Stimulated activated CD8-positive, alpha-beta memory T cell treated with anti-CD3 and anti-CD28 coated beads, Interleukin-4, amount 100 ng/mL, for 24 hours (primary cell): ENCODE results near the gene MYL7.
"Not testable (repeated sequence)": the region's sequence is repeated elsewhere in the genome, so short reads cannot be mapped to it uniquely, and the experiment has no call there.

Source experiments
- DNase-seq: peaks from one replicate; pipeline ENCODE4 v3.0.0-alpha.2; 2020; ENCODE audit warnings: low read depth

The MYL7 gene, protein sequence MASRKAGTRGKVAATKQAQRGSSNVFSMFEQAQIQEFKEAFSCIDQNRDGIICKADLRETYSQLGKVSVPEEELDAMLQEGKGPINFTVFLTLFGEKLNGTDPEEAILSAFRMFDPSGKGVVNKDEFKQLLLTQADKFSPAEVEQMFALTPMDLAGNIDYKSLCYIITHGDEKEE

DNA sequence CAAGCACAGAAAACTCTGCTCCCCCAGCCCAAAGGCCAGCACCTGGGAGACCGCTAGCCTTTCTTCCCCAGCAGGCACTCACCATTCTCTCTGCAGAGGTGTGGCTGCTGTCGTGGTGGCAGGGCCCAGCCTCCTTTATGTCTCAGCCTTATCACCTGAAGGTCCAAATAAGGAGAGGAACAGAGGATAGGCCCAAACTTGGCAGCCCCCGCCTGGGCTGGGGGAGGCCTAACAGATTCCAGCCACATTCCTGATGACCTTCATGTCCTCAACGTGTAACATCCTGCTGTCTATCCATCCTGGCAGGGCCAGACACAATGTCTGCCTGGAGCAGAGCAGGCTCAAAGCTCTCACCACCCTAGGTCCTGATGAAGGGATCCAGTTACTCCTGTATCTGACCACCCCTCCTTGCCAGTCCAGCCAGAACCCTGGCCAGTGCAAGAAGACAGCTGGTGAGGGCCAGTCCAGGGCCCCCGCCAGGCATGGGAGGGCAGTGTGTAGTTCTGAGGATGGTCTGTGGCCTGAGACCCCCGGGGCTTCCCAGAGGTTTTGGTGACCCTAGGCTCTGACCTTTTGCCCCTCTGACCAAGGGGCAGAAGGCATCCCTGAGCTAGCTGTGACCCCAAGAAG, at the start of gene MYL7:
Gene MYL7 (minus strand): TSS at position 112 of the 630 bp plus-strand sequence. CDS start 27 bp downstream, at position 85.
- DNase-seq = no peak

DNA sequence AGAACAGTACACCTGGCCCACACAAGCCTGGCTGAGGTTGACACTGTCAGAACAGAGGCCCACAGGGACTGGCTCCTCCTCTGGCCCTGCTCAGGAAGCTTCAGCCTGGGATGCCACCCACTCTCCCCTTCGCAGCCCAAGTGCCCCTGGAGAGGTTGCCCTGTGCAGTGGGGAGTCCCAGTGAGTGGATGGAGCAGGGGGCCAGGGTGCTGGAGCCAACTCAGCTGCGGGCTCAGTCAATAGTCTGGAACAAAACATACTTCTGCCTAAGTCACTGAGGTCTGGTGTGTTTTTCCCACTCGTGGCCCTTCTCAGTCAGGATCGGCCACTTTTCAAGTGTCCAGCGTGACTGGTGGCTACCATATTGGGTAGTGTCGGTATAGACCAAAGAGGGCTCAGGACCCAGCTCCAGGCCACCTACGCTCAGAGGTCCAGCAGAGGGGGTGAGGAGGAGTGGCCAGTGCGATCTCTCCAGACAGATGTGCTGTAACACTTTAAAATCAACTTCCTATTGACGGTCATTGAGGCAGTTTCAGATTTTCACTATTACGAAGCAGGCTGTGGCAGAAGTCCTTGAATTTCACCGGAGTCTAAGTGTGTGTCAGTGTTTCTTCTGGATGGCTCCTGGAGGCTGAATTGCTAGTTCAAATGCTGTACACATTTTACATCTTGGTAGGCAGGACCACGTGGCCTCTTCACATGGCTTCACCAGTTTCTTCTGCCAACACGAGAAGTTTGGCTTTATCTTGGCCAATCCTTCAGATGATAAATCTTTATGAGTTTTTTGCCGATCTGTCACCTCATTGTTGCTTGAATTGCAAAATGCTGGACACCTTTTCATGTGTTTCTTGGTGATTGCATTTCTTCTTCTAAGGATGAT, 49.1 kb upstream of the MYL7 start:
- DNase-seq = no peak

DNA sequence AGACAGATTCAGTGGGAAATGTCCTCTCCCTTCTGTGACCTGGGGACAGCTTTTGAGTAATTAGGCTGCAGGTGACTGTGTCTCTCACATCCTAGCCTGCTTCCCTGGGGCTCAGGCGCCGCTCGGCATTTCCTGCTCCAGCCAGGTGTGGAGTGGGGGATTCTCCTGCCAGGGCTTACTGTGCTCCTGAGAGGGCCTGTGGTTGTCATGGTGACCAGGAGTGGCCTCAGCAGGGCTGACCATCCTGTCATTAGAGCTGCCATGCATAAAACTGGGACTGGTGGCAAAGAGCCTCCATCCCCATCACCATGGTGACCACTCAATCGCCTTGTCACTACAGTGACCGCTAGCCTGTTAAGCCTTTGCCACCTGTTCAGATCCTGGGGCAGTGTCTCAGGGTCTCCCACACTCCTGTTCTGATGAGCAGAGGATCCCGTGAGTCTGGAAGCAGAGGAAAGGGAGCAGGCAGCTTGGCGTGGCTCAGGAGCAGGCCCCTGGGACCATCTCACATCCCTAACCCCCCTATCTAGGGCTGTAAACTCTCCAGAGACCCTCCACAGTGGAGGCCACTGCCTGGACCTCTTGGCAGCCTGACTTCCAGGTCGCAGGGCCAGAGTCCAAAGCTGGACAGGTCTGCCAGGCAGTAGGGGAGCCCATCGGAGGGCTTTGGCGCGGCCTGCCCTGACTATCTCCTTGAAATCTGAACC, 48.3 kb upstream of the MYL7 start, which contains the start of gene GCK:
Gene GCK (minus strand): TSS at position 154 of the 707 bp plus-strand sequence. CDS start 486 bp downstream, outside the sequence.
- DNase-seq = no peak

DNA sequence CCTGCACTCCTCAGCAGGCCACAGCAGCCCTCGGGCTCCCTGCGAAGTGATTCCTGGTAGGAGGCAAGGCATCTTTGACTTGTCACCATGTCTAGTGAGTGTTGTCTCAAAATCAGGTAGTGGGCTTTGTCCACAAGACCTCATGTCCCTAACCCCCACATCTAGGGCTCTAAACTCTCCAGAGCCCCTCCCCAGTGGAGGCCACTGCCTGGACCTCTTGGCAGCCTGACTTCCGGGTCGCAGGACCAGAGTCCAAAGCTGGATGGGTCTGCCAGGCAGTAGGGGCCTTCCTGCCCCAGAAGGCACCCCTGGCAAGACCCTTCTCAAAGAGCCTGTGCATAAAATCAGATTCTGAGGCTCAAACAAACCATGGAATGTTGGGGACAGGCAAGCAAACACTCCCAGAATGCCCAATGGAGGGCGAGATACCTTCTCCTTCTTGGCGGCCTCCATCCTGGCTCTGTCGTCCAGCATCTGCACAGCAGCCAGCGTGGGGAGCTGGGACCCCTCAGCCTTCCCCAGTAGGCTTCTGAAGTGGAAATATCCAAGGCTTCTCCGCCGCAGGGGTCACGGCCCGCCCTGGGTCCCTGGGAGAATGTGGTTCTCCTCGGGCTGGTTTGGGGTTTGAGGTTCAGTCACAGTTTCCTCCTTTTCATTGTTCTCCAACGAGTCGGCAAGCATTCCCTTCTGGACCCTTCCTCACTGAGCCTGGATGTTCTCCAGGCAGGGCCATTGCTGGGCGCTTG, 47.5 kb upstream of the MYL7 start:
- DNase-seq = no peak

DNA sequence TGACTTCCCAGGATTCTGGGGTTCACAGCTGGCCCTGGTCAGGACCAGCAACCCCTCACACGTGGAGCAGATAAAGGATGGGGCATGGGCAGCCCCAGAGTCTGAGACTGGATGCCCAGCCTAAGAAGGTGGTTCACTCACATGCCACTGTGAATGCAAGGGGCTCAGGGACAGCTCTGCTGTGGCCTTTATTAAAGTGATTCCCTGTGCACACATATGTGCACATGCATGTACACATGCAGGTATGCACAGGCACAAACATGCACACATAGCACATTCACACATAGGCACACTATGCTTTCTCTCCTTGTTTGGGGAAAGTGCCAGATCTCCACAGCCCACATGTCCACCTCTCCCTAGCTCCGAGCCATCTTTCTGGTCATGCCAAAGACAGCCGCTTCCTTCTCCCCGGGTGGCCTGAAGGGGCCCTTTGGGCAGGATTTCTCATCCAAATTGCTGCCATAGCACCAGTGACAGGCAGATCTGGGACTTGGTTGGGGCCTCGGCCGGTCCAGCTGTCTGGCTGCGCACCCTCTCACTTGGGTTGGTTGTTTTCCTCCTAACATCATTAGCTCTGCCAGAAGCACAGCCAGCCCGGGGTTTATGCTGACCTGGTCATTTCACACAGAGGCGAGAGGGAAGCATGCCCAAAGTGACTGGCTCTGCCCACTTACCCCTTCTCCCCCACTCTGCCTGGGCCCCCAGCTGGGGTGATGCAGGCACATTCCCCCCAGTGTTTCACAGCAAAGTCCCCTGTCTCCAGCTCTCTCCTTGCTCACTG, 46.7 kb upstream of the MYL7 start:
- no peak for DNase-seq

DNA sequence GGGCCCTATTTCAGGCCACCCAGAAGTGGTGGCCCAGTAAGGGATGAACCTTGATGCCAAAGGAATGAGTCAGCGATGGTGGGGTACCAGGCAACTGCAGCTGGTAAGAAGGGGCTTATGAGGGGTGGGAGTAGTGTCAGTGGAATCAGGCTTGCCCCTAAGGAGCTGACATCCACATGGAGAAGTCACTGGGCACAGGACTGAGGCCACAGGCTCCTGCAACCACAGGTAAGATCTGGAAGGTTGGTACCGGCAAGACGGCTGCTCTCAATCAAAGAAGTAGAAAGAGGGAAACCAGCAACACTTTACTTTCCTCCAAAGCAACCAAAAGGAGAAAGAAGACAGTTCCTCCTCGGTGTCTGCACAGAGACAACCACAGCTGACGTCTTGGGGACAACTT, 45.6 kb upstream of the MYL7 start:
- DNase-seq = no peak

DNA sequence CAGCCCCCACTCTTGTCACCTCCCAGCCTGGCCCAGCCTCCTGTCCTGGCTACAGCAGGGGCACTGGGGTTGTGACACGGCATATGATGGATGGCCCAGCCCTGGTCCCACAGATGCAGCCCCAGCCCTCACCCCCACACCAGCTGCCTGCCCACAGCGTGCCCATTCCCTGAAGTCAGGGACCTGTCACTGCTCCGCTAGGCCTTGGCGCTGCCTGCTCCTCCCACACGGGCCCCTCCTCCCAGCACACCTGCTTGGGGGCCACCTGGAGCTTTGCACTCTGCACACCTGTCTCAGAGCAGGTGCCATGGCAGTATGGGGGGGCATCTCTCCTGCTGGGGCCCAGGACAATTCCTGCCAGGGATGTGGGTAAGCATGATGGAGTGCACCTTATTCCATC, 44.6 kb upstream of the MYL7 start:
- no peak for DNase-seq

DNA sequence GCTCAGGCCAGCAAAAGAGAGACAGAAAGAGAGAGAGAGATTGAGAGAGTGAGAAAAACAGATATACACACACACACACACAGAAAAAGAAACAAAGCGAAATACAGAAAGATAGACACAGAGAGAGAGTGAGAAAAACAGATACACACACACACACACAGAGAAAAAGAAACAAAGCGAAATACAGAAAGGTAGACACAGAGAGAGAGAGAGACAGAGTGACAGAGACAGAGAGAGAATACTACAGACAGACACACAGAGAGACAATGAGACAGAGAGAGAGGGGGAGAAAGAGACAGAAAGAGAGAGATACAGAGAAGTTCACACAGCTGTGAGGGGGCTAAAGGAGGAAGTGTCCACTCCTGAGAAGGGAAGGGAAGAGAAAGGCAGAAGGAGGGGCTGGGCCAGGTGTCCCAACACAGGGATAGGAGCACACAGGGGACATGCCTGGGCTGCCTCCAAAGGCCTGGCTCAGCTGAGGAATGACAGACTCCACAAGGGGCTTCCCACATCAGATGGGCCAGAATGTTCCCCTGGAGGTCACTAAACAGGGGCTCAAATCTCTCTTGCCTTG, 43.8 kb upstream of the MYL7 start:
- DNase-seq = no peak

DNA sequence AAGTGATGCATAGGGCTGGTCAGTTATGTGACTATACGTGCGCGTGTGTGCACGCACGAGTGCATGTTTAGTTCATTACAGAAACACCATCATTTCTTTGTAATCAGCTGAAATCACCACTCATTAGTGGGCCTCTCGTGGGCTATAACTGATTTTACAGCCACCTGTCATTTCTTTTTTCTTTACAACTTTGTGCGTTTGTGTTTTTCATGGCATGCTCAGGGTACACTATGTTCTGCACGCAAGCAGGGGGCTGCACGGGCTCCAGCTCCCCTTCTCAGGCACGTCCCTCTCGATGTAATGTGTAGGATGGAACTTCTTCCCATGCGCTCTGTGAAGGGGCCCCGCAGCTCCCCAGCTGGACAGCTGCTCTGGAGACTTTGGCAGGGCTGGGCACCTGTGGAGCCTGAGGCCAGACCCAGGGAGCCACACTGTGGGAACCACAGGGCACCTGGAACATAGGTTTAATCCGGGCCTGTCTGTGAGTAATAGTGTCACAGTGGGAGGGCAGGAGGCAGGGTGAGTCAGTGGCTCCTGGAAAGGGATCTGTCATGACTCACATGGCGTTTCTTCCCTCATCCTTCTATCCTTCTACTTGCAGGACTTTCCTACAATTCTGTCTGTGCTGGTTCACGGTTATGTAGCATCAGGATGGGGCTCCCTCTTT, 43.2 kb upstream of the MYL7 start:
- no peak for DNase-seq

DNA sequence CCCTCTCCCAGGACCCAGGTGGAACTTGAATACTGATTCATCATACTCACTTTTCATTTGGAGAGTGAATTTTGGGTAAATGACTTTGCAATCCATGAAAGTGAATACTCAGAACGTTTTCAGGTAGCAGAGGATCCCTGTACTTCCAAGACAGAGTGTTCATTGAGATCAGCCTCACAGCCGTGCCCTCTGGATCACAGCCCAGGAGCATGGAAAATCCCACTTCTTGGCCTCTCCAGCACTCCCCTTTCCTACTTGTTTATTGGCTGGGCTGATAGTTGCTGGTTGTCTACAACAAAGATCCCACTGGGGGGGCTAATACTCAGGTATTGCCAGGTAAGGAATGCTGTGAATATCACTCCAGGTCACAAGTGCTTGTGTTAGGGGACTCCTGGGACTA, 42.3 kb upstream of the MYL7 start:
- DNase-seq = no peak

DNA sequence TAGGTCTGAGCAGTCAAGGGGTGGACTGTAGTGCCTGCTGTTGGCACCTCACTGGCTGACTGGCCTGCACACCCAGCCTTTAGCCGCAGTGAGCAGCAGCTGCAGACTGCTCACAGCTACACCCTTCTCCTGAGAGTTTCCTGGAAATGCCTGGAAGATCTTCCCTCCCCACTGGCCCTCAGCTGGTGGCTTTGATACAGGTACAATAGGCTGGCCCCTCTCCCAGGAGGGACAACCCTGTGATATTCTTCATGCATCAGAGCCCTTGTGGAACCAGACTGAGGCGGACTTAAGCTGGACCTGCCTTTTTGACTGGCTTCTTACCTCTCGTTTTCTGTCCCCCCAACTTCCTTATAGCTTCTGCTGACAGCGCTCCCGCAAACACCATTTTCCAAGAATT, 41.7 kb upstream of the MYL7 start:
- no peak for DNase-seq

DNA sequence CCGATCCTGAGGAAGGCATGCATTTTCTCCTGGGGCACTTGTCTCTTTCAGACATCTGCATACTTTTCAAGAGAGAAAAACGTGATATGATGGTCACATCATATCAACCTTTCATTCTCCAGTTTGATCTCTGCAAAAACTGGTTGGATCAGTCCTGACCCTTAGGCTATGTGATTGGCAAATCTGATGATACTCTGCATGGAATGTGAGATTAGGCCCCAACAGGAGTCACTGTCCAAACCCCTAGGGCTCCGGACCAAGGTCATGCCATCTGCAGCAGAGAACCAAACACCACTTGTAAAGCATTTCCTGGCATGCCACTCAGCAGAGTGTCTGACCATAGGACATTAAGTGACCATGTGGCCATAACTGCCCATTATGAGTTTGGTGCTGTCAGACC, 39.5 kb upstream of the MYL7 start:
- no peak for DNase-seq

DNA sequence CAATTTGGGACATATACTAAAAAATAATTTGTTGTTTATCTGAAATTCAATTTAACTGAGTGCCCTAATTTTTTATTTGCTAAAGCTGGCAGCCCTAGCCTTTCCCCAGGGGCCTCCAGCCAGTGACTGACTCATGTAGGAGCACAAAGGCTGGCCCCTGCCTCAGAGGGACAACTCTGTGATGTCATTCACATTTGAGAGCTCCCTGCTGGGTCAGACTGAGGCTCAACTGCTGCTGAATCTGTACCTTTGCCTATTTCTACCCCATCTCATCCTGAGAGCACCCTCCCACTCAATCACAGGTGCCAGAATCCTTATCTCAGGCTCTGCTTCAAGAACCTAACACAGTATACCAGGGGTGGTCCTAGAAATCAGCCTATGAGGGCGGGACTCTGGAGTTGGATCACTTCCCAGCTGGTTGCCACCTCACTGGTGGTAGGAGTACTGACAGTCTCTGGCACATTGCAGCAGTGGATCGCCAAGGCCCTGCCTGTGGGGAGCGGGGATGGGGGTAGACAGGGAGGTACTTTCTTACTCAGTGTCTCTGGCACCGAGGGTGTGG, 36.5 kb upstream of the MYL7 start:
- DNase-seq = no peak

DNA sequence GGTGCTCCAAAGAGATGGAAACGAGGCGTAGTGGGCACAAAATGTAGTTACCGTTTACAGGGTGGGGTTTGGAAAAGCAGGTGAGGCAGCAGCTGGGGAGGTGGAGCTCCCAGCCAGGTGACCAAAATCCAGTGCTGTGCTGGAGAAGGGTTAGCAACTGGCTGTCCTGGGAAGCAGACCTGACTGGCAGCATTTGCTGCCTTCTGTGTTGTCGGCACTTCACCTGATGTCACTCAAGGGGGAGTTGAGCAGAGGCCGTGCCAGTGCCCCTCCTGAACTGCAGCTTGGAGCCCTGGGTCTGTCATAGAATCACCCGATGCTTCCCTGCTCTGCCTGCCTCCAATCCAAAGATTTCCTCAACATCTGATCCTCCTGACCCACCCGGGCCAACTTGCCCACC, 35.4 kb upstream of the MYL7 start:
- DNase-seq = no peak

DNA sequence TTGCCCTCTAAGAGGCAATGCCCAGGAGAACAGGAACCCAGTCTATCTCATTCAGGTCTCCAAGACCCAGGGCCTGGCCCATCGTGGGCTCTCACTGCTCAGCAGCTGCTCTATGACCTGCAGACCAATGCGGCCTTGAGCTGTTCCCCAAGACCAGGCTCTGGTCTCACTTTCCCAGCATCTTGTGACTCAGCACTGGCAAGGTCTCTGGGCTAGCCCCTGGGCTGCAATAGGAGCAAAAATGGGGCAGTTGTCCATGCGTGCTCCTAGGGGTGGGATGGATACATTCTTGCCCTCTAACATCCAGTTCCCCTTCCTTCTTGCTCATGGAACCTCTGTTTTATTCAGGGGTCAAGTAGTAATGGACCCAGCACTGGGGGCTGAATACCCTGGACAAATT, 34.6 kb upstream of the MYL7 start:
- no peak for DNase-seq

DNA sequence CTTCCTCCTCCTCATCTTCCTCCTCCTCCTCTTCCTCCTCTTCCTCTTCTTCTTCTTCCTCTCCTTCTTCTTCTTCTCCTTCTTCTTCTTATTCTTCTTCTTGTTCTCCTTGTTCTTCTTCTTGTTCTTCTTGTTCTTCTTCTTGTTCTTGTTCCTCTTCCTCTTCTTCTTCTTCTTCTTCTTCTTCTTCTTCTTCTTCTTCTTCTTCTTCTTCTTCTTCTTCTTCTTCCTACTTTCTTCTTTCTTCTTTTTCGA, 33.5 kb upstream of the MYL7 start:
- not testable (repeated sequence) for DNase-seq

DNA sequence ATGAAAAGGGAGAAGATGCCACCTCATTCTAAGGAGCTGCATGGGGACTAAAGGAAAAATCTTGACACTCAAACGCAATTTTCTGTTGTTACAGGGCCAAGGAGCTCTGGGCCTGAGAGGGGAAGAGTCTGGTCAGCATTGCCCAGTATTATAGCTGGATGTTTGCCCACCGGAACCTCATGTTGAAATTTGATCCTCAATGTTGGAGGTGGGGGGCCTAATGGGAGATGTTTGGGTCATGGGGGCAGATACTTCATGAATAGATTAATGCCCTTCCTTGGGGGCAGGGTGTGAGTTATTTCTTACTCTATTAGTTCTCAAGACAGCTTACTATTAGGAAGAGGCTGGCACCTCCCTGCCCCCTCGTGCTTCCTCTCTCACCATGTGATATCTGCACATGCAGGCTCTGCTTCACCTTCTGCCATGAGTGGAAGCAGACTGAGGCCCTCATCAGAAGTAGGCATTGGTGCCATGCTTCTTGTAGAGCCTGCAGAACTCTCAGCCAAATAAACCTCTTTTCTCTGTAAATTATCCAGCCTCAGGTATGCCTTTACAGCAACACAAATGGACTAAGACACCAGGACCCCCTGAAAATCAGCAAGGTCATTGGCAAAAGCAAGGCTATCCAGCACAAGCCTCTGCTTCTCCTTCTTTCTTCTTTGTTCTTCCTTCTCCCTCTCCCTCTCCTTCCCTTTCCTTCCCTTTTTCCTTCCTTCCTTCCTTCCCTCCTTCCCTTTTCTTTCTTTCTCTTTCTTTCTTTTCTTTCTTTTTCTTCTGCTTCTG, 33.0 kb upstream of the MYL7 start:
- no peak for DNase-seq

DNA sequence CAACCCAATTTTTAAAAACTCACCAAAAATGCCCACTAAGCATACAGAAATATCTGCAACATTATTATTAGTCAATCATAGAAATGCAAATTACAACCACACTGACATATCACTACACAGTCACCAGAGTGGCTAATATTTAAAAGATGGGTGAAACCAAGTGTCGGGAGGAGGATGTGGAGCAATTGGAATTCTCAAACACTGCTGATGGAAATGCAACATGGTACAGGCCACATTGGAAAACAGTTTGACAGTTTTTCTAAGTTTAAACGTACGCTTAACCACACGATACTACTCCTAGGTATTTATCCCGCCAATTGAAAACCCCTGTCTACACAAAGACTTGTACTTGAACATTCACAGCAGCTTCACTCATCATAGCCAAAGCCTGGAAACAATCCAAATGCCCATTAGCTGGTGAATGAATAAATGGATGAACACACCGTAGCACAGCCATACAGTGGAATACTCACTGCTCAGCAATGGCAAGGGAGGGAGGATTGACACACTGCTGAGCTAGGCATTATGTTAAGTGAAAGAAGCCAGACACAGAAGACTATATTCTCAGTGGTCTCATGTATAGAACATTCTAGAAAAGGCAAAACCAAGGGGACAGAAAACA, 31.8 kb upstream of the MYL7 start:
- DNase-seq = no peak

DNA sequence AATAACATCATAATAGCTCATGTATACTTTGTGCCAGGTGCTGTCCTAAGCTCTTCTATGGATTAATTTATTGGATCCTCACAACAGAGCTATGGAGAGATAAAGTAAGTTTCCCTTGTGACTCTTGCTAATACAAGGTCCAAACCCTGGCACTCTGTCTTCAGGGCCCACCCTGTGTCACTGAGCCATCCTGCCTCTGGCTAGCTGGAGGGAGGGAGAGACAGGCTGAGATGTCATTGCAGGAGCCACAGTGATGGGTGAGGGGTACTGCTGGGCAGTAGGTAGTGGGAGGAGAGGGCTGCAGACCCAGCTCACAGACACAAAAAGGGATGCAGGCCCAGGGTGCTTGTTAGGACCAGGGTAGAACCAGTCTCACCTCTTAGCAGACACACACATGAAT, 31.2 kb upstream of the MYL7 start:
- DNase-seq = no peak
